Erythroblast (primary cell): Measurements from ENCODE around the gene LIN52.

ENCODE experiments used
- GATA1 ChIP-seq: IDR thresholded peaks from 2 replicates; pipeline ENCODE4 v1.6.1; 2011; ENCODE audit warnings: low read depth, mild to moderate bottlenecking, control low read depth, low read length, moderate library complexity
- POLR2A ChIP-seq: IDR thresholded peaks from 2 replicates; pipeline ENCODE4 v1.6.1; 2011; ENCODE audit warnings: mild to moderate bottlenecking, low read length

- no peak for TF ChIP-seq POLR2A
- no peak for TF ChIP-seq GATA1
Observed at GRCh38 chr14:74242780-74243042, 158.0 kb downstream of the LIN52 start.
